Activated T-helper 17 cell treated with anti-CD3 and anti-CD28 coated beads, Interleukin-2, amount 50 U/mL, for 72 hours (primary cell): ENCODE data around the gene HLA-G. TPM values are rescaled to one million over a fixed set of nuclear protein-coding genes. Genes with fewer than 3 reads are reported as not detected.
"Not testable (repeated sequence)": the region's sequence is repeated elsewhere in the genome, so short reads cannot be mapped to it uniquely, and the experiment has no call there.

Experiments used
- ATAC-seq: fragments of 150-1000 bp; cut with Tn5 transposase; replicated peaks from 2 replicates; pipeline ENCODE4 v1.10.0; 2021; ENCODE audit warnings: mild to moderate bottlenecking, moderate library complexity
- H3K27ac Mint-ChIP-seq: one replicate; pipeline ENCODE4 v1.8.0; 2022; ENCODE audit warnings: mixed read lengths
- H3K27me3 Mint-ChIP-seq: one replicate; pipeline ENCODE4 v1.8.0; 2022; ENCODE audit warnings: mixed read lengths
- H3K36me3 Mint-ChIP-seq: one replicate; pipeline ENCODE4 v1.8.0; 2022; ENCODE audit warnings: low read depth, mild to moderate bottlenecking, mixed read lengths
- H3K4me1 Mint-ChIP-seq: one replicate; pipeline ENCODE4 v1.8.0; 2022; ENCODE audit warnings: mixed read lengths
- H3K4me3 Mint-ChIP-seq: one replicate; pipeline ENCODE4 v1.8.0; 2022; ENCODE audit warnings: mild to moderate bottlenecking, mixed read lengths
- H3K9me3 Mint-ChIP-seq: one replicate; pipeline ENCODE4 v1.8.0; 2022; ENCODE audit warnings: mixed read lengths
- total RNA-seq, 2 donors: library from RNA; stranded (reverse); gene quantifications; one replicate each; pipeline ENCODE4 v1.2.3, GENCODE V29; 2022

HLA-G gene
- total RNA-seq, 2 donors from 2014 or later = 2.5 TPM; not detected in 1

GRCh38 chr6:29870104-29870503 is 42.5 kb downstream of the HLA-G start:
- no peaks in the 10 kb centered on the region for H3K9me3 Mint-ChIP-seq
- H3K4me1 Mint-ChIP-seq = no peaks in the 10 kb centered on the region
- H3K36me3 Mint-ChIP-seq = no peaks in the 10 kb centered on the region
- H3K4me3 Mint-ChIP-seq = no peak overlapping the region
- ATAC-seq = no peak
- H3K27me3 Mint-ChIP-seq = peaks cover 19% of the 10 kb centered on the region
- no peak overlapping the region for H3K27ac Mint-ChIP-seq

GRCh38 chr6:29872791-29873190 is 45.2 kb downstream of the HLA-G start:
- ATAC-seq = no peak
- Mint-ChIP-seq H3K4me3 (no peak overlapping the region), H3K36me3 (no peaks in the 10 kb centered on the region), H3K4me1 (no peaks in the 10 kb centered on the region), H3K27me3 (peaks cover 6% of the 10 kb centered on the region), H3K27ac (no peak overlapping the region), H3K9me3 (no peaks in the 10 kb centered on the region)

DNA sequence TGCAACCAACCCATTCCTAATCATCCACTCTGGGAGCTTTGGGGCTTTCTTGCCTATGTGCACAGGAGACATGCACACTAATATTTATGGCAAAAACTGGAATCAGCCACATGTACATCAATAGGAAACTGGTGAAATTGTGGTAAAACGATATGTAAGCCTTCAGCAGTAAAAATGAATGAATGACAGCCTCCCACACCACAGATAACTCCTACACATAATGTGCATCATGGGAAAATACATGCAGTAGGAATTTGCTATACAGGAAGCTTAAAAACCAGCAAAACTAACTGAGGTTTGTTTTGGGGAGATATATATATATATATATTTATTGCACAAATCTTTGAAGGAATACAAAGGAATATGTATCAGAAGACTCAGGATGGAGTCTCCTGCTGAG is 47.6 kb downstream of the HLA-G start:
- Mint-ChIP-seq H3K27me3 (no peaks in the 10 kb centered on the region), H3K4me1 (no peaks in the 10 kb centered on the region), H3K9me3 (no peaks in the 10 kb centered on the region), H3K4me3 (no peak overlapping the region), H3K36me3 (no peaks in the 10 kb centered on the region), H3K27ac (no peak overlapping the region)
- no peak for ATAC-seq

- H3K27ac Mint-ChIP-seq = not testable (repeated sequence)
Measured at GRCh38 chr6:29875734-29876133, 48.1 kb downstream of the HLA-G start.

More at GRCh38 chr6:29875734-29876133, 48.1 kb downstream of the HLA-G start:
- not testable (repeated sequence) for ATAC-seq, H3K36me3 Mint-ChIP-seq, H3K9me3 Mint-ChIP-seq, H3K4me3 Mint-ChIP-seq, H3K4me1 Mint-ChIP-seq, H3K27me3 Mint-ChIP-seq

Other genes with a start within 250 kb of the HLA-G start
- not detected for gene OR2H2, start 242.7 kb upstream of the HLA-G start, total RNA-seq
- 10 to 100 TPM; 19.3 to 46.1 TPM for gene GABBR1, start 194.6 kb upstream of the HLA-G start, total RNA-seq
- gene MOG, start 170.7 kb upstream of the HLA-G start, total RNA-seq = not detected
- gene ZFP57, start 146.7 kb upstream of the HLA-G start, total RNA-seq = 1 to 10 TPM in 1 of 2 donors, not detected in 1; 2.6 TPM
- 100 to 1,000 TPM; 159 to 352 TPM for gene HLA-F, start 104.4 kb upstream of the HLA-G start, total RNA-seq
- gene HLA-A, start 114.7 kb downstream of the HLA-G start, total RNA-seq = 1,000 to 10,000 TPM; 1,094 to 1,926 TPM
- gene POLR1H, start 233.4 kb downstream of the HLA-G start, total RNA-seq = 10 to 100 TPM; 39.8 to 59.5 TPM
- gene PPP1R11, start 239.4 kb downstream of the HLA-G start, total RNA-seq = 10 to 100 TPM; 50.8 to 69.9 TPM
- not detected for gene RNF39, start 247.9 kb downstream of the HLA-G start, total RNA-seq